GM19043 (cell line): ENCODE measurements around the gene INHBC.
"Not testable (repeated sequence)": the region's sequence is repeated elsewhere in the genome, so short reads cannot be mapped to it uniquely, and the experiment has no call there.

Experiments used
- ATAC-seq: cut with Tn5 transposase; IDR thresholded peaks from one replicate; pipeline ENCODE4 v1.9.1; 2021; ENCODE audit warnings: low read depth; ENCODE audit not compliant: unreplicated experiment

Gene INHBC, protein sequence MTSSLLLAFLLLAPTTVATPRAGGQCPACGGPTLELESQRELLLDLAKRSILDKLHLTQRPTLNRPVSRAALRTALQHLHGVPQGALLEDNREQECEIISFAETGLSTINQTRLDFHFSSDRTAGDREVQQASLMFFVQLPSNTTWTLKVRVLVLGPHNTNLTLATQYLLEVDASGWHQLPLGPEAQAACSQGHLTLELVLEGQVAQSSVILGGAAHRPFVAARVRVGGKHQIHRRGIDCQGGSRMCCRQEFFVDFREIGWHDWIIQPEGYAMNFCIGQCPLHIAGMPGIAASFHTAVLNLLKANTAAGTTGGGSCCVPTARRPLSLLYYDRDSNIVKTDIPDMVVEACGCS

DNA sequence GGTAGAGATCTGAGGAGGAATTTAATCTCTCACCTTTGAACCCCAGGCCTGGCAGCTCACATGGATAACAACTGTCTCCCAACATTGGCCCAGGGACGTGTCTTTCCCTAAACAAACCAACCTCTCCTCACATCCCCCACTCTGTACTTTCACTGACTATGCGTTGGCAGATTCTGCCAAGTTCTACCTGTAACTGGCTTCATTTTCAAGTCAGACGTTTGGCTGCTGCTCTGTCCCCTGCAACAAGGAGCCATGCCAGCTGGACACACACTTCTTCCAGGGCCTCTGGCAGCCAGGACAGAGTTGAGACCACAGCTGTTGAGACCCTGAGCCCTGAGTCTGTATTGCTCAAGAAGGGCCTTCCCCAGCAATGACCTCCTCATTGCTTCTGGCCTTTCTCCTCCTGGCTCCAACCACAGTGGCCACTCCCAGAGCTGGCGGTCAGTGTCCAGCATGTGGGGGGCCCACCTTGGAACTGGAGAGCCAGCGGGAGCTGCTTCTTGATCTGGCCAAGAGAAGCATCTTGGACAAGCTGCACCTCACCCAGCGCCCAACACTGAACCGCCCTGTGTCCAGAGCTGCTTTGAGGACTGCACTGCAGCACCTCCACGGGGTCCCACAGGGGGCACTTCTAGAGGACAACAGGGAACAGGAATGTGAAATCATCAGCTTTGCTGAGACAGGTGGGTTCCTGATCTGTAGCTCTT lies at the start of gene INHBC:
Gene INHBC (plus strand): TSS at position 268 of the 707 bp plus-strand sequence. CDS start 103 bp downstream, at position 371.
- ATAC-seq, result no peak

DNA sequence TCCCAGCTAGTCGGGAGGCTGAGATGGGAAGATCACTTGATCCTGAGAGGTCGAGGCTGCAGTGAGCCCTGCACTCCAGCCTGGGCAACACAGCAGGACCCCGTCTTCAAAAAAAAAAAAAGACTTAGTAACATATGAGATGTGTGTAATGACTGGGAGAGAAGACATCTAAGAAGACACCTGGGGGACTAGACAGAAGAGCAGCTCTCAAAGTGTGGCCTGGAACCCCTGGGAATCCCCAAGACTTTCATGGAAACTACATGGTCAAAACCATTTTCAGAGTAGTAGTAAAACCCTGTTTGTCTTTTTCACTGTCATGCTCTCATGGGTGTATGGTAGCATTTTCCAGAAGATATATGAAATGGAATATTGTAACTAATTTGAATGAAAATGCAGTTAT lies 49.0 kb upstream of the INHBC start:
- ATAC-seq, result no peak

DNA sequence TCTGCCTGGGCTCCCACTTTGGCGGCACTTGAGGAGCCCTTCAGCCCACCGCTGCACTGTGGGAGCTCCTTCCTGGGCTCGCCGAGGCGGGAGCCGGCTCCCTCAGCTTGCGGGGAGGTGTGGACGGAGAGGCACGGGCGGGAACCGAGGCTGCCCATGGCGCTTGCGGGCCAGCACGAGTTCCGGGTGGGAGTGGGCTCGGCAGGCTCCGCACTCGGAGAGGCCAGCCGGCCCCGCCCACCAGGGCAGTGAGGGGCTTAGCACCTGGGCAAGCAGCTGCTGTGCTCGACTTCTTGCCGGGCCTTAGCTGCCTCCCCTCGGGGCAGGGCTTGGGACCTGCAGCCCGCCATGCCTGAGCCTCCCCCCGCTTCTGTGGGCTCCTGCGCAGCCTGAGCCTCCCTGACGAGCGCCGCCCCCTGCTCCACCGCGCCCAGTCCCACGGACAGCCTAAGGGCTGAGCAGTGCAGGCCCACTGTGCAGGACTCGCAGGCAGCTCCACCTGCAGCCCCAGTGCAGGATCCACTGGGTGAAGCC lies 48.3 kb upstream of the INHBC start:
- ATAC-seq, result no peak

DNA sequence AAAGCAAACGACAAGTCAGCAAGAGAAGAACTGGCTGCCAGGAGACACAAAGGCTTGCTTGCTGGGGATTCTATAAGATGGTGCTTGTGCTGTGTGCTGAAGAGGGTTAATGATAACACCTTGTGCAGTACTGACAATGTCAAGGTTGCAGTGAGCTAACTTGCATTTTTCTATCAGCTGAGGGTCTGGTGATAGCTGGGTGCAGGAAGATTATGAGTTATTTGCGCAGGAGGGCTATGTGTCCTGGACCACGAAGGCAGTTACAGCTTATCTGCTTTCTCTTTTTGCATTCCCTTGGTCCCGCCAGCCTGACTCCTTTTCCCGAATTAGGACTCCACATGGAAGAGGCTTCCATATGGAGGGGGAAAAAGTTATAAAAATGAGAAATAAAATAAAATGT lies 46.2 kb upstream of the INHBC start:
- no peak for ATAC-seq

DNA sequence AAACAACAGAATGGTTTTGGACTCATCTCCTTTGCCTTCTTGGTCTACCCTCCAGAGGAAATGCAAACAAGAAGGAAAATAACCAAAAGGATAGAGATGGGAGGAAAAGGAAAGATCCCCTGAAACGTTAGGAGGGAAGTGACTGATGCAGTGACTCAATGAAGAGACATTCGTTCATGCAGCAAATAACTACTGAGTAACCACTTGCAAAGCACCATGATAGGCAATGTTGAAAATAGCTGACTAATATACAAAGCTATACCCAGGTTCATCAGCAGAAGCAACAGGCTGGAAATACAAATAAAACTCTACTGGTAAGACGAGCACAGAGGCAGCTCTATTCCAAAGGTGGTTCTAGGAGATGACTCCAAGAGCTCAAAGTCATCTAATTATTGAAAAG lies 45.6 kb upstream of the INHBC start:
- ATAC-seq, result no peak

- no peak for ATAC-seq
Observed at GRCh38 chr12:57390174-57390573, 44.4 kb upstream of the INHBC start.

DNA sequence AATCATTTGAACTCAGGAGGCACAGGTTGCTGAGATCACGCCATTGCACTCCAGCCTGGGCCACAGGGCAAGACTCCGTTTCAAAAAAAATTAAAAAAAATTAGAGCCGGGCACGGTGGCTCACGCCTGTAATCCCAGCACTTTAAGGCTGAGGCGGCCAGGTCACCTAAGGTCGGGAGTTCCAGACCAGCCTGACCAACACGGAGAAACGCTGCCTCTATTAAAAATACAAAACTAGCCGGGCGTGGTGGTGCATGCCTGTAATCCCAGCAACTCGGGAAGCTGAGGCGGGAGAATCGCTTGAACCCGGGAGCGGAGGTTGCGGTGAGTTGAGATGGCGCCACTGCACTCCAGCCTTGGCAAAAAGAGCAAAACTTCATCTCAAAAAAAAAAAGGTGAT lies 39.5 kb upstream of the INHBC start:
- ATAC-seq, result no peak

DNA sequence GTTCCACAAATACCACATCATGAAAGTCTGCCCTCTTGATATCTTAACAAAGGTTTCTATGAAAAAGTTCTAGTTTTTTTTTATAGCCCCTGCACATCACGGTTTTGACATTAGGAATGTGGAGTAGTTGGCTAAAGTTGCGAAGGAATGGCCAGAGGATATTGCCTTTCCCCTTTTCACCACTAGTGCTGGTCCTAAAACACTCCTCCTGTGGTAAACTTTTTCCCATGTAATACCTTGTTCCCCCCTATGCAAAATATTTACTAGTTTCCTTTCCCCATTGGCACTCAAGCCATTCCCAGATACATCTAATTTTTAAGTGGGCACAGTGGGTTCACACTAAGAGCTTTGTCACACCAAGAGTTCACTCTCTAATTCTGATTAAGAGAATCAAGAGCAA lies 37.1 kb upstream of the INHBC start:
- ATAC-seq, result no peak

DNA sequence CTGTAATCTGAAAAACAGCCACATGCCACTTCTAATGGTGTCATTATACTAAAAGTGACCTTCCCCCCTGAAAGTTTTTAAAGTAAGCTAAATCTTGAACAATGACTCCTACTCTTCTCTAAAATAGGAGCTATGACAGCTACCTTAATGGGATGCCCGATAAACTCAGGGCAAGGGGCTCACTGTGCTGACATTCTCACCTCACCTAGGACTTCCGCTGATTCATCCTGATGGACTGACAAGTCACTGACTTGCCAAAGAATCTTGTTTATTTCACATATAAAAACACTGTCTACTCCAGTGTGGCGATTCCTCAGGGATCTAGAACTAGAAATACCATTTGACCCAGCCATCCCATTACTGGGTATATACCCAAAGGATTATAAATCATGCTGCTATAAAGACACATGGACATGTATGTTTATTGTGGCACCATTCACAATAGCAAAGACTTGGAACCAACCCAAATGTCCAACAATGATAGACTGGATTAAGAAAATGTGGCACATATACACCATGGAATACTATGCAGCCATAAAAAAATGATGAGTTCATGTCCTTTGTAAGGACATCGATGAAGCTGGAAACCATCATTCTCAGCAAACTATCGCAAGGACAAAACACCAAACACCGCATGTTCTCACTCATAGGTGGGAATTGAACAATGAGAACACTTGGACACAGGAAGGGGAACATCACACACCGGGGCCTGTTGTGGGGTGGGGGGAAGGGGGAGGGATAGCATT lies 34.7 kb upstream of the INHBC start:
- not testable (repeated sequence) for ATAC-seq

GRCh38 chr12:57401165-57401564 lies 33.4 kb upstream of the INHBC start:
- ATAC-seq, result no peak

- ATAC-seq, result not testable (repeated sequence)
Observed at GRCh38 chr12:57402156-57402555, 32.4 kb upstream of the INHBC start.

DNA sequence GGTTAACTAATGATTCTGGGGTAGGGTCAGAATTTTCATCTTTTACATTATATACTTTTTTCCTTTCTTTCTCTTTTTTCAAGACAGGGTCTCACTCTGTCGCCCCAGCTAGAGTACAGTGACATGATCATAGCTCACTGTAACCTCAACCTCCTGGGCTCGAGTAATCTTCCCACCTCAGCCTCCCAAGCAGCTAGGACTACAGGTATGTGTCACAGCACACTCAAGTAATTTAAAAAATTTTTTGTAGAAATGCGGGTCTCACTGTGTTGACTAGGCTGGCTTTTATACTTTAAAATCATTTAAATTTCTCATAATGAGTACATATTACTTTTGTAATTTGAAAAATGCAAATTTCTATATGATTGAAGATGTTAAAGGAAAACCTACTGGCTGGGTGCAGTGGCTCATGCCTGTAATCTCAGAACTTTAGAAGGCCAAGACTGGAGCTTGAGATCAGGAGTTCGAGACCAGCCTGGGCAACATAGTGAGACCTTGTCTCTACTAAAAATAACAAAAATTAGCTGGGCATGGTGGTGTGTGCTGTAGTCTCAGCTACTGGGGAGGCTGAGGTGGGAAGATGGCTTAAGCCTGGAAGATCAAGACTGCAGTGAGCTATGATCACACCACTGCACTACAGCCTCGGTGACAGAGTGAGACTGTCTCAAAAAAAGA lies 29.5 kb upstream of the INHBC start:
- no peak for ATAC-seq

- no peak for ATAC-seq
Observed at GRCh38 chr12:57410534-57410933, 24.1 kb upstream of the INHBC start.

- not testable (repeated sequence) for ATAC-seq
Observed at GRCh38 chr12:57414160-57414559, 20.4 kb upstream of the INHBC start.

GRCh38 chr12:57415088-57415487 lies 19.5 kb upstream of the INHBC start:
- no peak for ATAC-seq

DNA sequence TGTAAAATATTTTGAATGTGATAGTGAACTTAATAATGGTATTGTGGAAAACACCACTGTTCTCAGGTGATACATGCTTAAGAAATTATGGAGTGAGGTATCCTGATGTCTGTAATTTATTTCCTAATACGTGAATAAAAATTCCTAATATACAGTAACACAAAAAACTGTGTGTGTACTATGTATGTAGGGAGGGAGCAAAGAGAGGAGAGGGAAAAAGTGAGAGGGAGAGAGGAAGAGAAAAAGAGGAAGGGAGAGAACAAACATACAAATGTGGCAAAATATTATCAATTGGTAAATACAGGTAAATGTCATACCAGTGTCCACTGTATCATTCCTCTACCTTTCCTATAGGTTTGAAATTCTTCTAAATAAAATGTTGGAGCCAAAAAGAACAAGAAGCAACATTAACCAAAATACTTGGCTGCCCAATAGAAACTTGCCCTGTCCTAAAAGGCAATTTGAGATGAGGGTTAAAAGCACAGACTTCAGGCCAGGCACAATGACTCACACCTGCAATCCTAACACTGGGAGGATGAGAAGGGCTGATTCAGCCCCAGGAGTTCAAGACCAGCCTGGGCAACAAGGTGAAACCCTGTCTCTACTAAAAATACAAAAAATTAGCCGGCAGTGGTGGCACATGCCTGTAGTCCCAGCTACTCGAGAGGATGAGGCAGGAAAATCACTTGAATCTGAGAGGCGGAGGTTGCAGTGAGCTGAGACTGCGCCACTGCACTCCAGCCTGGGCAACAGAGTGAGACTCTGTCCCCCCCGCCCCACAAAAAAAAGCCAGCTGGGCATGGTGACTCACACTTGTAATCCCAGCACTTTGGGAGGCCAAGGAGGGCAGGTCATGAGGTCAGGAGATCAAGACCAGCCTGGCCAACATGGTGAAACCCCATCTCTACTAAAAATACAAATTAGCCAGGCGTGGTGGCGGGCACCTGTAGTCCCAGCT lies 18.3 kb upstream of the INHBC start:
- no peak for ATAC-seq

- ATAC-seq, result no peak
Observed at GRCh38 chr12:57418255-57418654, 16.3 kb upstream of the INHBC start.

DNA sequence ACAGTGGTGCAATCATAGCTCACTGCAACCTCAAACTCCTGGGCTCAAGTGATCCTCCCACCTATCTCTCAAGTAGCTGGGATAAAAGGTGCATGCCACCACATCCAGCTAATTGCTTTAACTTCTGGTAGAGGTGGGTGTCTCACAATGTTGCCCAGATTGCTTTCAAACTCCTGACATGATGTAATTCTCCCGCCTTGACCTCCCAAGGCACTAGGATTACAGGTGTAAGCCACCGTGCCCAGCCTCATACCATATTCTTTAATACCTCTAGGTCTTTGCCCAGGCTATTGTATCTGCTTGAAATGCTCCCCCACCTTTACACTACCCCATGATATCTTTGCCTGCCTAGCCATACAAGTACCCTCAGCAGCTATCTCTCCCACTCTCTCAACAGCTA lies 15.1 kb upstream of the INHBC start:
- ATAC-seq, result no peak

- no peak for ATAC-seq
Observed at GRCh38 chr12:57420482-57420881, 14.1 kb upstream of the INHBC start.
